Dendritic cell treated with granulocyte-macrophage colony-stimulating factor and Interleukin-4, amounts not matched to agents 40 ng/mL and 50 ng/mL, for 4 days (primary cell): Measurements from ENCODE around the gene SFN.
"Not testable (repeated sequence)": the region's sequence is repeated elsewhere in the genome, so short reads cannot be mapped to it uniquely, and the experiment has no call there.

ENCODE experiments used
- H3K27ac Mint-ChIP-seq: one replicate; pipeline ENCODE4 v1.8.0; 2022; ENCODE audit warnings: mild to moderate bottlenecking, mixed read lengths
- H3K27me3 Mint-ChIP-seq: one replicate; pipeline ENCODE4 v1.8.0; 2022; ENCODE audit warnings: mild to moderate bottlenecking, mixed read lengths
- H3K36me3 Mint-ChIP-seq: one replicate; pipeline ENCODE4 v1.8.0; 2022; ENCODE audit warnings: low read depth, mixed read lengths
- H3K4me1 Mint-ChIP-seq: one replicate; pipeline ENCODE4 v1.8.0; 2022; ENCODE audit warnings: low read depth, mixed read lengths
- H3K4me3 Mint-ChIP-seq: one replicate; pipeline ENCODE4 v1.8.0; 2022; ENCODE audit warnings: mild to moderate bottlenecking, moderate library complexity, mixed read lengths
- H3K9me3 Mint-ChIP-seq: one replicate; pipeline ENCODE4 v1.8.0; 2022; ENCODE audit warnings: mixed read lengths
- intact Hi-C: fragments of 100-400 bp; cut with micrococcal nuclease; formaldehyde crosslinking; loops from one replicate; pipeline ENCODE4 v1.15.0; 2022

The SFN gene

GRCh38 chr1:26864610-26865480, 1.9 kb downstream of the SFN start:
- Mint-ChIP-seq H3K9me3 (no peaks in the 10 kb centered on the region), H3K27me3 (peaks cover 13% of the 10 kb centered on the region), H3K36me3 (peaks cover 6% of the 10 kb centered on the region), H3K4me1 (peaks cover 24% of the 10 kb centered on the region), H3K4me3 (peak overlapping the region; percentile 94), H3K27ac (peak overlapping the region; percentile 85)
- intact Hi-C loops: no loop called here

DNA sequence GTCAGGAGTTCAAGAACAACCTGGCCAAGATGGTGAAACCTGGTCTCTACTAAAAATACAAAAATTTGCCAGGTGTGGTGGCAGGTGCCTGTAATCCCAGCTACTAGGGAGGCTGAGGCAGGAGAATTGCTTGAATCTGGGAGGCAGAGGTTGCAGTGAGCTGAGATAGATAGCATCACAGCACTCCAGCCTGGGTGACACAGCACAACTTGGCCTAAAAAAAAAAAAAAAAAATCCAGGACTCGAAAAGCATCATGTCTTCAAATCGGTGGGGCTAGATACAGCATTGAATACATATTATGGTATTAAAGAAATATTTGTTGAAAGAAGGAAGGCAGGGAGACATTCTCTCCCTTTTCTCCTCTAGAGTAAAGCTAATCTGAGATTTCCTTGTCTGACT, 10.1 kb downstream of the SFN start:
- H3K4me3 Mint-ChIP-seq, H3K9me3 Mint-ChIP-seq, H3K27ac Mint-ChIP-seq, H3K4me1 Mint-ChIP-seq, intact Hi-C loops, H3K27me3 Mint-ChIP-seq: not testable (repeated sequence)
- H3K36me3 Mint-ChIP-seq: peaks cover 25% of the 10 kb centered on the region

- H3K27me3 Mint-ChIP-seq: no peaks in the 10 kb centered on the region
- H3K36me3 Mint-ChIP-seq: peaks cover 40% of the 10 kb centered on the region
- intact Hi-C loops: loop anchor here (5.0 kb wide), 1 partner anchor 63 kb away; no protein-coding TSS in a partner anchor
- no peaks in the 10 kb centered on the region for H3K4me1 Mint-ChIP-seq
- H3K4me3 Mint-ChIP-seq: no peak overlapping the region
- no peak overlapping the region for H3K27ac Mint-ChIP-seq
- no peaks in the 10 kb centered on the region for H3K9me3 Mint-ChIP-seq
Measured at GRCh38 chr1:26874896-26875295, 11.9 kb downstream of the SFN start.

- Mint-ChIP-seq H3K4me3 (no peak overlapping the region), H3K36me3 (peaks cover 63% of the 10 kb centered on the region), H3K9me3 (no peaks in the 10 kb centered on the region), H3K27me3 (no peaks in the 10 kb centered on the region), H3K27ac (no peak overlapping the region), H3K4me1 (no peaks in the 10 kb centered on the region)
- intact Hi-C loops: loop anchor here (5.0 kb wide), 1 partner anchor 65 kb away; no protein-coding TSS in a partner anchor
Measured at GRCh38 chr1:26877326-26877725, 14.4 kb downstream of the SFN start.

- intact Hi-C loops: loop anchor here (5.0 kb wide), 1 partner anchor 67 kb away; no protein-coding TSS in a partner anchor
- Mint-ChIP-seq H3K27ac (no peak overlapping the region), H3K4me3 (no peak overlapping the region), H3K4me1 (no peaks in the 10 kb centered on the region), H3K27me3 (no peaks in the 10 kb centered on the region), H3K36me3 (peaks cover 88% of the 10 kb centered on the region), H3K9me3 (no peaks in the 10 kb centered on the region)
Measured at GRCh38 chr1:26879793-26880192, 16.8 kb downstream of the SFN start.

GRCh38 chr1:26881611-26882010, 18.7 kb downstream of the SFN start:
- H3K9me3 Mint-ChIP-seq, H3K27me3 Mint-ChIP-seq, H3K27ac Mint-ChIP-seq, H3K4me3 Mint-ChIP-seq, H3K4me1 Mint-ChIP-seq, intact Hi-C loops: not testable (repeated sequence)
- peaks cover 92% of the 10 kb centered on the region for H3K36me3 Mint-ChIP-seq

DNA sequence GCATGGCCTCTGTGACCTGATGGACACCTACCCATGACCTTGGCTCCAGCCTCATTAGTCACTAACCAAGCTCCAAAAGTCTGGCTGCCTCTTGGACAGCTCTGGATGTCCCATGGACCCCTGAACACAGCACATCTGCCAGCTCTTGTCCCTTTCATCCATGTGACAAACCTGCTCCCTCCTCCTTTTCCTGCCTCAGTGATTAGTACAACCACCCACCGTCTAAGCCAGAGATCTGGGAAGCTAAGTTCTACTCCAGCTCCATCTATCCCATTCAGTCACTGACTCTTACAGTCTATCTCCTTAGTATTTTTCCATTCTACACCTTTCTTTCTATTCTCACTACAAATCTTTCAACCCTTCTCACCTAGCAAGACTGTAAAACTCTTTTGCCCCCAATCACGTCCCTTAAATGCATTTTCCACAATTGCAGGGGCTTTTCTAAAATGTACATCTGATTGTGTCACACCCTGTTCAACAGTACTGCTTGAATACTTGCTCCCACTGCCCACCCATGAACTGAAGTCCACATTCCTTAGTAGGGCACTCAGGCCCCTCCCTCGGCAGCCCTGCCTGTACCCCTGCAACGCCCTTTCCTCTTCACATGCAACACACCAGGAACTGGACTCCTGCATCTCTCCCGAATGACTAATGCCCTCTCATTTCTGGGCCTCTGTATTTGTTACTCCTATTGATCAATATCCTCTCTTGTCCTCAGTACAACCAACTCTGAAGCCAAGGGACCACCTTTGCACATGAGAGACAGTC, 19.9 kb downstream of the SFN start:
- Mint-ChIP-seq H3K4me3 (no peak overlapping the region), H3K27me3 (no peaks in the 10 kb centered on the region), H3K36me3 (peaks cover 94% of the 10 kb centered on the region), H3K27ac (no peak overlapping the region), H3K4me1 (peaks cover under 1% of the 10 kb centered on the region), H3K9me3 (no peaks in the 10 kb centered on the region)
- intact Hi-C loops: no loop called here

DNA sequence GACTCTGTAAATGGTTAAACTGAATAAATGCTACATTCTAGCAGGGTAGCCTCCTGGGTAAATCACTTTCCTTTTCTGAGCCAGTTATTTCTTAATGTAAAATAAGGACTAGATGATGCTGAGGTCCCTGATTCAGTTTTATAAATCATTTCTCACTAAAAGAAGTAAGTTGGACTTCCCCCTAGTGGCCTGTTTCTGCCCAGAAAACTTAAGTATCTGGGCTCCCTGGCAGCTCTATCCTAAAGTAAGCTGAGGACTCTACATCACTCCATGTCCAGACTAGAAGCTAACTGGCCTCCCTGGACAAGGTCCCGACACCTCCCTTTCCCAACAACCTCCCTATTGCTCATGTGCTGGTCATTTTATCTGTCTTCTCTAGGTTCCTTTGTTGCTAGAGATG, 24.2 kb downstream of the SFN start:
- intact Hi-C loops: no loop called here
- Mint-ChIP-seq H3K27ac (no peak overlapping the region), H3K36me3 (peaks cover 95% of the 10 kb centered on the region), H3K4me1 (peaks cover 30% of the 10 kb centered on the region), H3K27me3 (no peaks in the 10 kb centered on the region), H3K9me3 (no peaks in the 10 kb centered on the region), H3K4me3 (no peak overlapping the region)

- Mint-ChIP-seq H3K9me3 (no peaks in the 10 kb centered on the region), H3K36me3 (peaks cover 95% of the 10 kb centered on the region), H3K27me3 (no peaks in the 10 kb centered on the region), H3K4me1 (peaks cover 30% of the 10 kb centered on the region), H3K27ac (no peak overlapping the region), H3K4me3 (no peak overlapping the region)
- intact Hi-C loops: no loop called here
Measured at GRCh38 chr1:26888231-26888630, 25.3 kb downstream of the SFN start.

- Mint-ChIP-seq H3K9me3 (no peaks in the 10 kb centered on the region), H3K4me1 (peaks cover 36% of the 10 kb centered on the region), H3K27ac (peak within 1 kb of the TSS; percentile 95), H3K4me3 (peak within 1 kb of the TSS; percentile 96), H3K27me3 (no peaks in the 10 kb centered on the region), H3K36me3 (peaks cover 95% of the 10 kb centered on the region)
- intact Hi-C loops: no loop called here
Measured at GRCh38 chr1:26889551-26890466, 26.9 kb downstream of the SFN start, which contains the start of gene GPN2. Gene GPN2 (minus strand): TSS chr1:26890283. CDS start chr1:26890096, 187 bp downstream.

GRCh38 chr1:26890467-26890796, 27.5 kb downstream of the SFN start:
- no peaks in the 10 kb centered on the region for H3K9me3 Mint-ChIP-seq
- H3K27ac Mint-ChIP-seq: peak overlapping the region; percentile 95
- H3K4me3 Mint-ChIP-seq: peak overlapping the region; percentile 96
- H3K36me3 Mint-ChIP-seq: peaks cover 95% of the 10 kb centered on the region
- peaks cover 37% of the 10 kb centered on the region for H3K4me1 Mint-ChIP-seq
- intact Hi-C loops: no loop called here
- H3K27me3 Mint-ChIP-seq: no peaks in the 10 kb centered on the region

DNA sequence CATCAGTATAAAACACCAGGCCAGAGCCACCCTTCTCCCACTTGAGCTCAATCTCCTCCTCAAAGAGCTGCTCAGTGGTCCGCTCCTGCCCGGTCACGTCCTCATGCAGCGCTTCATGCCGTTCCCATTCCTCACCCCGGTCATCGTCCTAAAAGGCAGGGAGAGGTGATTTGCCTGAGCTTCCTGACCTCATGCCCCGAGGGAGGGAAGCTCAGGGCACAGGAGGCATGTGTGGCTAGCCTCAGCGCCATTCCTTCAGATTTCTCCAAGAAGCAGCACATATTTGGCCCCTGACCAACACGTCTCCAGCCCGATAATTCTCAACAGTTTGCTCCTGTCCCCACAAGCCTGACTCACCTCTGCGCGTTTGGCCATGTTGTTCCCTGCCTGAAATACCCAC, 31.3 kb downstream of the SFN start:
- Mint-ChIP-seq H3K36me3 (peaks cover 95% of the 10 kb centered on the region), H3K4me1 (peaks cover 42% of the 10 kb centered on the region), H3K27ac (no peak overlapping the region), H3K9me3 (no peaks in the 10 kb centered on the region), H3K4me3 (no peak overlapping the region), H3K27me3 (no peaks in the 10 kb centered on the region)
- intact Hi-C loops: no loop called here

DNA sequence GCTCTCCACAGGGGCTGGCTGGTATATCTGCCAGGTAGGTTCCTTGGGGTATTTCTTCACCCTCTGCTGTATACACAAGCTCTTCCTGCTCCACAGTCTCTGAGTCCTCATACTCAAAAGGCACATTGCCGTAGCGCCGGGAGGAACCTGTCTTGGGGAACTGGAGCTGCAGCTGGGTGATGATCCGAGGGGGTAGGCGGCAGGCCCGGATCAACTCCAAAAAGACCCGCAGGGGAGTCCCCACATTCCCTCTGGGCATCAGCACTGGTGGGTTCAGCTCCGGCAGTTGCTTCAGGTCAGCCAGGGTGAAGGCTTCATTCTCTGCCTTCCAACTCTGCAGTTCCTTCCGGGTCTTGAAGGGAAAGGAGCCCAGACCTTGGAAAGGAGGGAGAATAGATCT, 34.4 kb downstream of the SFN start:
- intact Hi-C loops: no loop called here
- Mint-ChIP-seq H3K27ac (no peak overlapping the region), H3K4me3 (no peak overlapping the region), H3K36me3 (peaks cover 78% of the 10 kb centered on the region), H3K4me1 (peaks cover 36% of the 10 kb centered on the region), H3K9me3 (no peaks in the 10 kb centered on the region), H3K27me3 (peaks cover 3% of the 10 kb centered on the region)
